Measurements from ENCODE around the gene SHISA4. TPM values are rescaled to one million over a fixed set of nuclear protein-coding genes. Genes with fewer than 3 reads are reported as not detected.

The SHISA4 gene
- total and polyA plus RNA-seq, 2 donors from 2014 or later, result 10.4 to 37.6 TPM

- no peaks in the 10 kb centered on the region for H3K4me1 ChIP-seq (ENCODE audit: control insufficient read depth in 2 of 3, insufficient read depth in 2 of 3, low read depth in 1 of 3, low read length in 3 of 3)
Observed at GRCh38 chr1:201840490-201840889, 48.2 kb upstream of the SHISA4 start.

DNA sequence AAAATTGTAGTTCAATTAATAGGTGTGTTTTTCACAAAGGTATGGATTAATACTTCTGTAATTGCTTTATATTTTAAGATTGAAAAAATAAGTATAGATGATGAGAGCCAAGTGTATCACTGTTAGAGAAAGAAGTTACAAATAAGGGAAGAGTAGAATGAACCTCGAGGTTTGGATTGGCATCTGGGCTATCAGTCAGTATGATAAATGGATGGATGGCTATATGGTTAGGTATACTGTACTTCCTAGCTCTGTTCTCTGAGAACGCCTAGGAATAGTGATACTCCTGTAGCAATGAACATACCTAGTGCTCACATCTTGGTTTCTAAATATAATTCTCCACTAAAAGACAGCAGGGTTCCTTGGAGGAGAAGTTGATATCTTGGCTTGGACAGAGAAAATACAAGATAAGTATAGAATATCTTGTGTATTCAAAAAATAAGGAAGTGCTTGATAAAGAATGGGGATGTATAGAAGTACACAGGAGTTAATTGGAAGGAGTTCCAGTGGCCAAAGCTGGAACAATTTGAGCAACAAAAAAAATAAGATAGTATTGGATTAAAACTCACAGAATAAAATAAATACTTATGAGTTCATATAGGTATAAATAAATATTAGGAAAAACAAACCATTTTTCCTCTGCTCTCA is 47.3 kb upstream of the SHISA4 start:
- DNase-seq (no peak), FAIRE-seq (no peak)
- no peaks in the 10 kb centered on the region for H3K36me3 ChIP-seq (ENCODE audit: control insufficient read depth in 2 of 3, insufficient read depth in 3 of 3, low read length in 3 of 3)
- intact Hi-C loops (cut with DNase I), result no loop called here
- H3K4me1 ChIP-seq (ENCODE audit: control insufficient read depth in 2 of 3, insufficient read depth in 2 of 3, low read depth in 1 of 3, low read length in 3 of 3), result no peaks in the 10 kb centered on the region
- no peak overlapping the region for H3K27ac ChIP-seq (ENCODE audit: low read depth in 2 of 2, low read length in 2 of 2)
- no peaks in the 10 kb centered on the region for H3K9me3 ChIP-seq (ENCODE audit: control insufficient read depth in 2 of 3, insufficient read depth in 1 of 3, low read length in 3 of 3)
- no peaks in the 10 kb centered on the region for H3K27me3 ChIP-seq (ENCODE audit: control insufficient read depth, insufficient read depth, low read length)
- no peak overlapping the region for H3K9ac ChIP-seq (ENCODE audit: low read length in 3 of 3)
- TF ChIP-seq CTCF (IDR thresholded peaks at IDR 0.05; ENCODE audit: borderline replicate concordance, extremely low read depth, insufficient read depth), result no peak
- no peak overlapping the region for H3K4me3 ChIP-seq (ENCODE audit: low read length in 3 of 3)

More at GRCh38 chr1:201840490-201840889, 48.2 kb upstream of the SHISA4 start:
- Histone ChIP-seq H3K4me3 (ENCODE audit: low read length in 3 of 3) (no peak overlapping the region), H3K36me3 (ENCODE audit: control insufficient read depth in 2 of 3, insufficient read depth in 3 of 3, low read length in 3 of 3) (no peaks in the 10 kb centered on the region), H3K9me3 (ENCODE audit: control insufficient read depth in 2 of 3, insufficient read depth in 1 of 3, low read length in 3 of 3) (no peaks in the 10 kb centered on the region), H3K27me3 (ENCODE audit: control insufficient read depth, insufficient read depth, low read length) (no peaks in the 10 kb centered on the region), H3K9ac (ENCODE audit: low read length in 3 of 3) (no peak overlapping the region), H3K27ac (ENCODE audit: low read depth in 2 of 2, low read length in 2 of 2) (no peak overlapping the region)
- DNase-seq (no peak), FAIRE-seq (no peak)
- intact Hi-C loops (cut with DNase I), result no loop called here
- no peak for TF ChIP-seq CTCF (IDR thresholded peaks at IDR 0.05; ENCODE audit: borderline replicate concordance, extremely low read depth, insufficient read depth)

GRCh38 chr1:201842472-201843027 is 46.1 kb upstream of the SHISA4 start:
- intact Hi-C loops (cut with DNase I), result no loop called here
- Histone ChIP-seq H3K27ac (ENCODE audit: low read depth in 2 of 2, low read length in 2 of 2) (no peak overlapping the region), H3K9ac (ENCODE audit: low read length in 3 of 3) (no peak overlapping the region), H3K27me3 (ENCODE audit: control insufficient read depth, insufficient read depth, low read length) (no peaks in the 10 kb centered on the region), H3K4me3 (ENCODE audit: low read length in 3 of 3) (no peak overlapping the region), H3K36me3 (ENCODE audit: control insufficient read depth in 2 of 3, insufficient read depth in 3 of 3, low read length in 3 of 3) (no peaks in the 10 kb centered on the region), H3K4me1 (ENCODE audit: control insufficient read depth in 2 of 3, insufficient read depth in 2 of 3, low read depth in 1 of 3, low read length in 3 of 3) (no peaks in the 10 kb centered on the region), H3K9me3 (ENCODE audit: control insufficient read depth in 2 of 3, insufficient read depth in 1 of 3, low read length in 3 of 3) (no peaks in the 10 kb centered on the region)
- no peak for TF ChIP-seq CTCF (IDR thresholded peaks at IDR 0.05; ENCODE audit: borderline replicate concordance, extremely low read depth, insufficient read depth)
- DNase-seq (no peak), FAIRE-seq (no peak)
